ENCODE results near the gene SCNM1. TPM values are rescaled to one million over a fixed set of nuclear protein-coding genes. Genes with fewer than 3 reads are reported as not detected.

SCNM1 gene
- total and polyA plus RNA-seq, 2 donors (not counting 1 experiment from before 2014, with no cell fraction given), result 29.2 to 29.7 TPM

DNA sequence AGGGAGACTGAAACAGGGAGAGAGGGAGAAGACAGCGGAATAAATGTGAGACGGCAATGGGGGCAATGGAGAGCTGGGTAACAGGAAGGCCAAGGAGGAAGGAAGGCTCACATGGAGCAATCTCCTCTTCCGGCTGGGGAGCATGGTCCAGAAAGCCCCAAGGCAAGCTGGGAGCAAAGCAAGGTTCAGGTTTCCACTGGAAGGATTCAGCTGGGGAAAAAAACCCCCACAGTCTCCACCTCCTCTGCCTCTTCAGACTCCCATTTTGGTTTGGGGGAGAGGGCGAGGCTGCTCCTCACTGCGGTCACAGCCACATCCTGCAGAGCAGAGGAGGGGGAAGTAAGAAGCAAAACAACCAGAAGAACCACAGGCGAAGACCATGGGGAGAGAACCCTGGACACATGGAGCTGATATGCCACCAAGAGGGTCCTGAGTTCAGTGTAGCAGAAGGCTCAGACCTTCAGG lies 8.8 kb upstream of the SCNM1 start:
- TF ChIP-seq, protein P1, sequence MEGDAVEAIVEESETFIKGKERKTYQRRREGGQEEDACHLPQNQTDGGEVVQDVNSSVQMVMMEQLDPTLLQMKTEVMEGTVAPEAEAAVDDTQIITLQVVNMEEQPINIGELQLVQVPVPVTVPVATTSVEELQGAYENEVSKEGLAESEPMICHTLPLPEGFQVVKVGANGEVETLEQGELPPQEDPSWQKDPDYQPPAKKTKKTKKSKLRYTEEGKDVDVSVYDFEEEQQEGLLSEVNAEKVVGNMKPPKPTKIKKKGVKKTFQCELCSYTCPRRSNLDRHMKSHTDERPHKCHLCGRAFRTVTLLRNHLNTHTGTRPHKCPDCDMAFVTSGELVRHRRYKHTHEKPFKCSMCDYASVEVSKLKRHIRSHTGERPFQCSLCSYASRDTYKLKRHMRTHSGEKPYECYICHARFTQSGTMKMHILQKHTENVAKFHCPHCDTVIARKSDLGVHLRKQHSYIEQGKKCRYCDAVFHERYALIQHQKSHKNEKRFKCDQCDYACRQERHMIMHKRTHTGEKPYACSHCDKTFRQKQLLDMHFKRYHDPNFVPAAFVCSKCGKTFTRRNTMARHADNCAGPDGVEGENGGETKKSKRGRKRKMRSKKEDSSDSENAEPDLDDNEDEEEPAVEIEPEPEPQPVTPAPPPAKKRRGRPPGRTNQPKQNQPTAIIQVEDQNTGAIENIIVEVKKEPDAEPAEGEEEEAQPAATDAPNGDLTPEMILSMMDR (conservative IDR thresholded peaks at IDR 0.05 in 1 of 2, IDR thresholded peaks at IDR 0.05 in 1 of 2; ENCODE audit: low read depth in 1 of 2, low read length in 2 of 2), result no peak
- TF ChIP-seq EZH2 (IDR thresholded peaks at IDR 0.05; ENCODE audit: low read length, missing control alignments), result no peak
- H3K4me3 ChIP-seq (replicated peaks in 1 of 4; ENCODE audit: control extremely low read depth in 1 of 4, insufficient read depth in 1 of 4, low read depth in 3 of 4, low read length in 4 of 4), result no peak overlapping the region

DNA sequence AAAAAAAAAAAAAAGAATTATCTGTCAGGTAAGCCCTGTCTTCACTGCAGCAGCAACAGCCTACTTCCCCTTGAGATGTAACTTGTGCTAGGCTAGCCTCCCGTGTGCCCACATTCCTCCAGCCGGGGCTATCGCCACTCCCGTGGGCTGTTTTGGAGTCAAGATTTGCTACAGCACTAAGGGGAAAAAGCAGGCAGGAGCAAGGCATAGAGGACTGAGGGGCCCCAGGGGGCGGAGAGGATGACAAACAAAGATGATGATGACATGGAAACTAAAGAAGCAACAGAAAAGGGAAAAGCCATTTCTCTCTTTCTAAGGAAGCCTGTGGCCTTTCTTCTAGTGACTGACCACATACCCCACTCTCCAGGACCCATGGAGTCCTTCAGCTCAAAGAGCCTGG lies 7.6 kb upstream of the SCNM1 start:
- Histone ChIP-seq H3K27ac (ENCODE audit: insufficient read depth, low read length) (no peak overlapping the region), H3K4me2 (ENCODE audit: extremely low read depth, insufficient read depth, low read length) (no peak overlapping the region), H3K36me3 (ENCODE audit: control insufficient read depth, insufficient read depth, low read length) (peaks cover 3% of the 10 kb centered on the region), H3K9ac (ENCODE audit: insufficient read depth, low read length) (no peak overlapping the region), H3K27me3 (ENCODE audit: control insufficient read depth, insufficient read depth, low read length) (no peaks in the 10 kb centered on the region), H3K9me3 (ENCODE audit: control insufficient read depth, insufficient read depth, low read depth, low read length) (no peaks in the 10 kb centered on the region), H3K4me3 (replicated peaks in 1 of 4; ENCODE audit: control extremely low read depth in 1 of 4, insufficient read depth in 1 of 4, low read depth in 3 of 4, low read length in 4 of 4) (no peak overlapping the region), H3K4me1 (ENCODE audit: control insufficient read depth, extremely low read depth, insufficient read depth, low read length) (no peaks in the 10 kb centered on the region), H4K20me1 (ENCODE audit: control insufficient read depth, extremely low read depth, insufficient read depth, low read length) (no peaks in the 10 kb centered on the region), H2AFZ (ENCODE audit: low read length) (no peak overlapping the region), H3K79me2 (ENCODE audit: control insufficient read depth, insufficient read depth, low read length) (no peaks in the 10 kb centered on the region)
- DNase-seq (ENCODE audit: low read depth in 2 of 2), result no peak
- TF ChIP-seq, protein P1 (conservative IDR thresholded peaks at IDR 0.05 in 1 of 2, IDR thresholded peaks at IDR 0.05 in 1 of 2; ENCODE audit: low read depth in 1 of 2, low read length in 2 of 2), result no peak
- no peak for TF ChIP-seq EZH2 (IDR thresholded peaks at IDR 0.05; ENCODE audit: low read length, missing control alignments)

More for the DNA sequence above, 8.8 kb upstream of the SCNM1 start:
- Histone ChIP-seq H3K9me3 (ENCODE audit: control insufficient read depth, insufficient read depth, low read depth, low read length) (no peaks in the 10 kb centered on the region), H3K4me1 (ENCODE audit: control insufficient read depth, extremely low read depth, insufficient read depth, low read length) (no peaks in the 10 kb centered on the region), H3K4me2 (ENCODE audit: extremely low read depth, insufficient read depth, low read length) (no peak overlapping the region), H3K27ac (ENCODE audit: insufficient read depth, low read length) (no peak overlapping the region), H4K20me1 (ENCODE audit: control insufficient read depth, extremely low read depth, insufficient read depth, low read length) (no peaks in the 10 kb centered on the region), H3K79me2 (ENCODE audit: control insufficient read depth, insufficient read depth, low read length) (no peaks in the 10 kb centered on the region), H3K27me3 (ENCODE audit: control insufficient read depth, insufficient read depth, low read length) (no peaks in the 10 kb centered on the region), H3K36me3 (ENCODE audit: control insufficient read depth, insufficient read depth, low read length) (peaks cover 3% of the 10 kb centered on the region), H3K9ac (ENCODE audit: insufficient read depth, low read length) (no peak overlapping the region), H2AFZ (ENCODE audit: low read length) (no peak overlapping the region)
- DNase-seq (ENCODE audit: low read depth in 2 of 2), result no peak

DNA sequence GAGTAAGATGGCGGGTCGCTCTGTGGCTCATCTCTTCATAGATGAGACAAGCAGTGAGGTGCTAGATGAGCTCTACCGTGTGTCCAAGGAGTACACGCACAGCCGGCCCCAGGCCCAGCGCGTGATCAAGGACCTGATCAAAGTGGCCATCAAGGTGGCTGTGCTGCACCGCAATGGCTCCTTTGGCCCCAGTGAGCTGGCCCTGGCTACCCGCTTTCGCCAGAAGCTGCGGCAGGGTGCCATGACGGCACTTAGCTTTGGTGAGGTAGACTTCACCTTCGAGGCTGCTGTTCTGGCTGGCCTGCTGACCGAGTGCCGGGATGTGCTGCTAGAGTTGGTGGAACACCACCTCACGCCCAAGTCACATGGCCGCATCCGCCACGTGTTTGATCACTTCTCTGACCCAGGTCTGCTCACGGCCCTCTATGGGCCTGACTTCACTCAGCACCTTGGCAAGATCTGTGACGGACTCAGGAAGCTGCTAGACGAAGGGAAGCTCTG lies 7.1 kb upstream of the SCNM1 start:
- Histone ChIP-seq H3K4me2 (ENCODE audit: extremely low read depth, insufficient read depth, low read length) (no peak overlapping the region), H3K4me3 (replicated peaks in 1 of 4; ENCODE audit: control extremely low read depth in 1 of 4, insufficient read depth in 1 of 4, low read depth in 3 of 4, low read length in 4 of 4) (no peak overlapping the region), H3K36me3 (ENCODE audit: control insufficient read depth, insufficient read depth, low read length) (peaks cover 3% of the 10 kb centered on the region), H4K20me1 (ENCODE audit: control insufficient read depth, extremely low read depth, insufficient read depth, low read length) (no peaks in the 10 kb centered on the region), H3K4me1 (ENCODE audit: control insufficient read depth, extremely low read depth, insufficient read depth, low read length) (no peaks in the 10 kb centered on the region), H3K9ac (ENCODE audit: insufficient read depth, low read length) (no peak overlapping the region), H3K27ac (ENCODE audit: insufficient read depth, low read length) (no peak overlapping the region), H3K27me3 (ENCODE audit: control insufficient read depth, insufficient read depth, low read length) (no peaks in the 10 kb centered on the region), H2AFZ (ENCODE audit: low read length) (no peak overlapping the region), H3K79me2 (ENCODE audit: control insufficient read depth, insufficient read depth, low read length) (no peaks in the 10 kb centered on the region), H3K9me3 (ENCODE audit: control insufficient read depth, insufficient read depth, low read depth, low read length) (no peaks in the 10 kb centered on the region)
- no peak for DNase-seq (ENCODE audit: low read depth in 2 of 2)
- TF ChIP-seq, protein P1 (conservative IDR thresholded peaks at IDR 0.05 in 1 of 2, IDR thresholded peaks at IDR 0.05 in 1 of 2; ENCODE audit: low read depth in 1 of 2, low read length in 2 of 2), result no peak
- TF ChIP-seq EZH2 (IDR thresholded peaks at IDR 0.05; ENCODE audit: low read length, missing control alignments), result no peak
